ENCODE measurements around the gene METTL24. TPM values are rescaled to one million over a fixed set of nuclear protein-coding genes. Genes with fewer than 3 reads are reported as not detected.
"Not testable (repeated sequence)": the region's sequence is repeated elsewhere in the genome, so short reads cannot be mapped to it uniquely, and the experiment has no call there.

The METTL24 gene
- total RNA-seq, 1 donor from 2014 or later = 1.1 TPM

GRCh38 chr6:110239526-110240274 is 118.4 kb downstream of the METTL24 start:
- intact Hi-C loops (cut with DNase I) = no loop called here
- no peak for ATAC-seq
- DNase-seq (ENCODE audit: missing footprints) = no peak

- ATAC-seq; DNase-seq (ENCODE audit: missing footprints); intact Hi-C loops (cut with DNase I): not testable (repeated sequence)
Measured at GRCh38 chr6:110236007-110236406, 122.1 kb downstream of the METTL24 start.

GRCh38 chr6:110233770-110234374 is 124.3 kb downstream of the METTL24 start:
- DNase-seq (ENCODE audit: missing footprints) (no peak), ATAC-seq (peak; percentile 52)
- intact Hi-C loops (cut with DNase I) = loop anchor here (5.0 kb wide), 1 partner anchor 222 kb away; no protein-coding TSS in a partner anchor

- no peak for ATAC-seq
- intact Hi-C loops (cut with DNase I) = loop anchor here (5.0 kb wide), 1 partner anchor 220 kb away; no protein-coding TSS in a partner anchor
- no peak for DNase-seq (ENCODE audit: missing footprints)
Measured at GRCh38 chr6:110232450-110232849, 125.7 kb downstream of the METTL24 start.

- DNase-seq (ENCODE audit: missing footprints) = no peak
- intact Hi-C loops (cut with DNase I) = no loop called here
- ATAC-seq = no peak
Measured at GRCh38 chr6:110226261-110226660, 131.9 kb downstream of the METTL24 start.

GRCh38 chr6:110221738-110222137 is 136.4 kb downstream of the METTL24 start:
- no peak for DNase-seq (ENCODE audit: missing footprints)
- intact Hi-C loops (cut with DNase I) = no loop called here
- ATAC-seq = no peak

- no peak for ATAC-seq
Measured at GRCh38 chr6:110217266-110217665, 140.9 kb downstream of the METTL24 start.

GRCh38 chr6:110216140-110216539 is 142.0 kb downstream of the METTL24 start:
- intact Hi-C loops (cut with DNase I) = no loop called here
- DNase-seq (ENCODE audit: missing footprints) (no peak), ATAC-seq (no peak)

More at GRCh38 chr6:110217266-110217665, 140.9 kb downstream of the METTL24 start:
- intact Hi-C loops (cut with DNase I) = no loop called here
- no peak for DNase-seq (ENCODE audit: missing footprints)

GRCh38 chr6:110214338-110214737 is 143.8 kb downstream of the METTL24 start:
- intact Hi-C loops (cut with DNase I) = no loop called here
- DNase-seq (ENCODE audit: missing footprints) (no peak), ATAC-seq (no peak)

- ATAC-seq (no peak), DNase-seq (ENCODE audit: missing footprints) (no peak)
- intact Hi-C loops (cut with DNase I) = no loop called here
Measured at GRCh38 chr6:110211753-110212152, 146.4 kb downstream of the METTL24 start.

- intact Hi-C loops (cut with DNase I) = no loop called here
- DNase-seq (ENCODE audit: missing footprints) (no peak), ATAC-seq (no peak)
Measured at GRCh38 chr6:110207652-110208051, 150.5 kb downstream of the METTL24 start.

GRCh38 chr6:110201151-110201884 is 156.8 kb downstream of the METTL24 start:
- no peak for ATAC-seq
- intact Hi-C loops (cut with DNase I) = no loop called here
- no peak for DNase-seq (ENCODE audit: missing footprints)

- DNase-seq (ENCODE audit: missing footprints) = no peak
- no peak for ATAC-seq
- intact Hi-C loops (cut with DNase I) = no loop called here
Measured at GRCh38 chr6:110198561-110198960, 159.6 kb downstream of the METTL24 start.

- DNase-seq (ENCODE audit: missing footprints) (no peak), ATAC-seq (no peak)
- intact Hi-C loops (cut with DNase I) = no loop called here
Measured at GRCh38 chr6:110196874-110197273, 161.3 kb downstream of the METTL24 start.

GRCh38 chr6:110195639-110196038 is 162.5 kb downstream of the METTL24 start:
- DNase-seq (ENCODE audit: missing footprints) (no peak), ATAC-seq (no peak)
- intact Hi-C loops (cut with DNase I) = no loop called here

Other genes starting within 250 kb of the METTL24 start
- 1.8 TPM for gene WASF1, start 178.7 kb downstream of the METTL24 start, total RNA-seq
- 15.7 TPM for gene CDC40, start 177.9 kb downstream of the METTL24 start, total RNA-seq
- 29.7 TPM for gene DDO, start 57.2 kb upstream of the METTL24 start, total RNA-seq
- 0.32 TPM for gene SLC22A16, start 118.3 kb upstream of the METTL24 start, total RNA-seq